Measurements from ENCODE around the gene RPAP3.
A peak's percentile ranks its signal among the peaks of the same experiment; 100 is the strongest.

Gene RPAP3

DNA sequence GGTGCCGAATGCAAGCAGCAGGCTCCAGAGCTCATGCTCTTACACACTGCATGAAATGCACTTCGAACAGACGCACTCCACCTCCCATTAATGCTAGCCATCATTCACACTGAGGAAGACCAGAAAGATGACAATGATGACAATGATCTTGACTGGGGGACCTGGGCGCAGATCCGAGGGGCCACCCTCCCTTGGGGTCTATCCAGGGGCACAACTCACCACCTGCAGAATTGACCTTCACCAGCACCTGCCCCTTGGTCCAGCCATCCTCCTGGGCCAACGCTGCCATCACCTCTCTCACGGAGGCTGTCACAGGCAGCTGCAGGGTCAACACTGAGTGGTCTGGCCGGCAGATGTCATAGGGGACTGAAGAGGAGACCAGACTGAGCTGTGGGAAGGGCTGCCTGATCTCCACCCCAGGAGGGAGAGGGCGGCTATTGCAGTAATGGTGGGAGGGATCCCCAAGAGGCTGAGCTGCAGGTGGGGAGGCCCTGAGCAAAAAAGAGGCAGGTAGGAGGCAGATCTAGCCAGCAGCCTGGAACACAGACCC, 37.6 kb upstream of the RPAP3 start:
- no peak for DNase-seq (ENCODE audit: low read depth)

DNA sequence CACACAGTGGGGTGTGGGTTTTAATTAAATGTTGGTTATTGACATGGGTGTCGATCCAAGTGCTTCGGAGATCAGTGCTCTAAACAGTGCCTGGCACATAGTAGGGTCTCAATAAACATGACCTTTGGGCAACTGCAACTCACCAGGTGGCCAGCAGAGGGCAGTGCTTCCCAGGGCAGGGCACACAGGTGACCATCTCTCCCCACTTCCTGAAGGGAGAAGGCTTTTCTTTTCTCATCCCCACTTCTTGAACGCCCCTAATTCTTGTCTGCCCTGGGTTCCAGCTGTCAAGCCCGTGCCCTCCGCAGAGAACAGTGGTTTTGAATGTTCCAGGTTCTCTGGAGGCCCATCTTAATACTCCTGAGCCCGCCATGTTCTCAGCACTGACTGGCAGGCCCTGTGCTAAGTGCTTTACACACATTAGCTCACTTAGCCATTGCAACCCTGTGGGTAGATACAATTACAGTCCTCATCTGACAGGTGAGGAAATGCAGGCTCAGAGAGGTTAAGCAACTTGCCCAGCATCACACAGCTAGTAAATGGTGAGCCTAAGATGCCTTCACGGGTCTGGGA, 36.5 kb upstream of the RPAP3 start:
- DNase-seq (ENCODE audit: low read depth) = peak; percentile 39

DNA sequence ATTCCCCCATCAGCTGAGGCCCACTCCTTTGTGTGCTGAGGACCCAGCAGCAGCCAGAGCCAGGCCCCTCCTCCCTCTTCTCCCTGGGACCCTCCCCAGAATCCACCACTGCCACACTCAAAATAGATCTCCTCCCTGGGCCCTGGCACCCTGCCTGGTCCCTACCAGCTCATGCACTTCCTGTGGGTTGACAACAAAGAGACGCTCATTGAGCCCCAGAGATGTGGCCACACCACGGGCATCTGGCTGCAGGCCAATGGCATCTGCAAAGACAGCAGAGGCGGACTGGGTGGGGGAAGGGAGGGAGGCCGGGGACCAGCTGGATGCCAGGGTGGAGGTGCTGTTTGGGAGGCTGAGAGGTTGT, 35.5 kb upstream of the RPAP3 start:
- peak; percentile 55 for DNase-seq (ENCODE audit: low read depth)

DNA sequence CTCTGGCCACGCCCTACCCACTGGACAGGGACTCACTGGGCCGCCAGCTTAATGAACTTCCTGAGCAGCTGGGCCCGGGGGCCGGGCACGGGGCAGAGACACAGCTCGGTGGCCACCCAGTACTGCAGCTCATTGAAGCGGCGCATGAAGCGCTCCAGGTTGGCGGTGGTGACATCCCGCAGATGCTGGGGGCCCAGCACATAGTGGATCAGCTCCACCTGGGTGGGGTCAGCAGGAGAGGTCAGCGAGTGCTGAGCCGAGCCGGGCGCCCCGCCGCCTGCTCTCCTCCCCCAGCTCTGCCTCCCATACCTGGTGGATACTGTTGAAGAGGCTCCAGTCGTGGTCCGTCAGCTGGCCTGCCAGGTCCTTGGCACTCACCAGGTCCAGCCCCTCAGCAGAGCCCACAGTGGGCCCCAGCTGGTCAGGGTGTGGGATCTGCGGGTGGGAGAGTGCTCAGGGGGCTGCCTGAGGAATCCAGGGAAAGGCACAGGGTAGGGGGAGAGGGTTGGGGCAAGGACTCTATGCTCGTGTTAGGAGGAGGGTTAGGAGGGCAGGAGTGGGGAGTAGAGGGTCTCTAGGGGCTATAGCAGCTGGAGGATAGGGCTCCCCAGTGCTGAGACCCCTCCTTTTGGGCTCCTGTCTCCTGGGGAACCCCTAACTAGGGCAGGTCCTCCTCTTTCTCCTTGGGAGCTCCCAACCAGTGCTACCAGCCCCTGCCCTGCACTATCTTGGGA, 34.9 kb upstream of the RPAP3 start:
- DNase-seq (ENCODE audit: low read depth) = no peak

DNA sequence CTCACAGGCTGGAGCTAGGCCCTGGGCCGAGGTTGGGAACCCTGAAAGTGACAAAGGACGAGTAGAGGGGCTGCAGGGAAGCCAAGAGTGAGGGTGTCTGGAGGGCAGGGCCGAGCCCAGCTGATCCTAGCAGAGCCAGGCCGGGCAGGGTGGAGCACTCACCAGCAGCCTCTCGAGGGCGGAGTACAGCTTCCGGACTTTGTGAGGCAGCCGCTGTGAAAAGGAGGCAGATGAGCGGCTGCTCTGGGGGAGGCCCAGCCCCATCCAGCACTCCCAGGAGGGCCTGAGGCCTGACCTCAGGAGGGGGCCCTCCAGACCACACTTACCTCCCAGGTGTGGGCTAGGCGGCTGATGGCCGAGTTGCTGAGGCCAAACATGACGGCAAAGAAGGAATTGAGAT, 34.1 kb upstream of the RPAP3 start:
- no peak for DNase-seq (ENCODE audit: low read depth)

DNA sequence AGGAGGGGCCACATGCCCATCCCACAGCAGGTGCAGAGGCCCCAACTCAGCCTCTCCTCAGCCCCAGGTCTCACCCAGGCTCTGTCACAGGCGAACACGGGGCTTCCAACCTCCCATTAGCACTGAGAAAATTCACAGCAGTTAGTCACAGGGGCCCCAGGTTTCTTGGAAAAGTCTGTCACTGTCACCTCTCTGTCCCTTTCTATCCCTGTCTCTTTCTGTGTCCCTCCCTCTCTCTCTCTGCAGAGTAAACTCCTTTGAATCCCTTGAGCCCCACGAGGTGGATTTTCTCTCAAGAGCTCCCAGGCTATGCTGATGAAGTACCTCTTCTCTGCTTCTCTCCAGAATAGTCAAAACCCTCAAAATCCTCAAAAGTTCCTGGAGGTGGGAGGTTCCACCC, 33.5 kb upstream of the RPAP3 start:
- DNase-seq (ENCODE audit: low read depth) = no peak

DNA sequence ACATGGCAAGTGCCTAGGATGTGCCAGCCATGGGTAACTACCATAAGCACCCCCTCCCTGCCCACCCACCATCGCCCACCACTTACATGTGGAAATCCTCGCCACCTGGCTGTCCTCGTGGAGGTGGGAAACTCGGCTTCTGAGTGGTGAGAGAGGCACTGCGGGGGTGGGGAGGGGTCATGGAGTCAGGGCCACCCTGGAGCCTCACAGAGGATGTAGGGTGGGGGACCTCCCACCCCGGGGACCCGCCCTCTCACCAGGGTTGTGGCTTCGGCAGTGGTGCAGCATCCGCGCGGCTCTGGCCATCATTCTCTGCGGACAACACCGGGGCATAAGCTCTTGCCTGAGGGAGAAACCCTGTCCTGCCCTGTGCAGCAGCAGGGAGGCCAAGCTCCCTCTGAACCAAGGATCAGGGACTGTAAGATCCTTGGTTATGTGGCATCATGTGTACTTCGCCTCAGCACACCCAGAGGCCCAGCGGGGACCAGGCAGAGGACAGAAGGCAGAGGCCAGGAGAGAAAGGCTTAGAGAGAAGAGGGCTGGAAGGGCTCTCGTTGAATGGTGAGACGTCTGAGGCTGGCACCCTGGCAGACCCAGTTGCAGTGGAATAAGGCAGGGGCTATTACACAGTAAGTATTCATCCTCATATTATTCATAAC, 32.2 kb upstream of the RPAP3 start:
- DNase-seq (ENCODE audit: low read depth) = no peak

DNA sequence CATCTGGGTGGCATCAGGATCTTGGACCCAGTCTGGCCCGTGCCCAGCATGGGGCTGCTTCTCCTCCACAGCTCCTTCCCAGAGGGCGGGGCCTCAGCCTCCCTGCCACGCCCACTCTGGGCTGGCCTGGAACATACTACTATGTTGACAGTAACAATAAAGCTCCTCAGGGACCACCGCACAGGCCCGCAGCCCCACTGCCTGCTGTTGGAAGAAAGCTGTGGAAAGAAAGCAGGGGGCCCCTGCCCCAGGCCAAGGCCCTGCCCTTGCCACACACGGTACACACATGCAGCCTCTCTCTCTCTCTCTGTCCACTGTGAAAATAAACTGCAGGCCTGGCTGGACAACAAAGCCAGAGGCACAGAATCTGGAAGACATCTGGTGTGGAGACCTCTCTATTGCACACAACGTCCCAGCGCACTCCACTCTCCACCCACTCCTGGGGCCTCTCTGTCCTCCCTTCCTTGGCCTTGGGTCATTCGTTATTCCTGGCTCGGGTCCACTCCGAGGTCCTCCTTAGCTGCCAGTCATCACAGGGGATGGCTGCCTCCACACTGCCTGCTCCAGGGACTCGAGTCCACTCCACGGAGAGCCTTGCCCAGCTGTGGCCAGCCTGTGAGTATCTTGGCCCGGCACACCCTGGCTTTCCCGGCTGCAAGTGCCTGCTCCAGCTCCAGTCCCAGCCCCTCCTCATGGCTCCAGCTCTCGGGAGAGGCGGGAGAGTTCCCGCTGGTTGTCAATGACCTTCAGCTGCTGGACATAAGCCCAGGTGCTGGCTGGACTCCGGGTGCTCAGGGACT, 31.2 kb upstream of the RPAP3 start:
- peak; percentile 81 for DNase-seq (ENCODE audit: low read depth)

DNA sequence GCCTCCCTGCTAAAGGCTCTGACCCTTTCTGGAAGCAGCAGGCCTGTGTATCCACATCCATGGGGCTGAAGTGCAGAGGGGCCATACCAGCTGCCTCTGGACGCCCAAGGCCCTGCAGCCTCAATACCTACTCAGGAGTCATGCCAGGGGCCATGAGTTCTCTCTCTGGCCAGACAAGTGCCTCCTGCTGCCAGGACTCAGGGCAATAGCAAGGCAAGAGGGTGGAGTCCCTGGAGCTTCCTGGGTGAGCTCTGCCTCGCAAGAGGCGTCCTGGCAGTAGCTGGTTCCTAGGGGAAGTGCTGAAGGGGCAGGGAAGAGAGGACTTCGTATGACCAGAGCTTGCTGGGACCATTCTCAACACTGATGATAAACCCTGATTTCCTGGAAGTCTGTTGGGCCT, 30.4 kb upstream of the RPAP3 start:
- no peak for DNase-seq (ENCODE audit: low read depth)

DNA sequence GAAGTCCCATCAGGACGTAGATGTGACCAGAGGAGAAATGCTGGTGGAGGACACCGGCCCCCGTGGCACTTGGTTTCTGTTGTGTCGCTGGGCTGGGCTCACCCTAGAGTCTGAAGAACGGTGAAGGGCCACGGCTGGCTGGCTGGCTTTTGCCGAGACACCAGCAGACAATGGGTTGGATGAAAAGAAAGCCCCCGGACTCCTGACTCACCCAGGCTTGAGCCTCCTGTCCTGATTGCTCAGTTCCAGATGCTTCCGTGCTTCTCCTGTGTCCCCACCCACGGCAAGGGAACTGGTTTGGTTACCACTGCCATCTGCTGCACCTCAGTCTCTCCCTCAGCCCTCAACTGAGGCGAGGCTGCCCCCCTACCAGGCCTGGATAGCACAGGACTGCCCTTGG, 29.8 kb upstream of the RPAP3 start:
- DNase-seq (ENCODE audit: low read depth) = no peak

DNA sequence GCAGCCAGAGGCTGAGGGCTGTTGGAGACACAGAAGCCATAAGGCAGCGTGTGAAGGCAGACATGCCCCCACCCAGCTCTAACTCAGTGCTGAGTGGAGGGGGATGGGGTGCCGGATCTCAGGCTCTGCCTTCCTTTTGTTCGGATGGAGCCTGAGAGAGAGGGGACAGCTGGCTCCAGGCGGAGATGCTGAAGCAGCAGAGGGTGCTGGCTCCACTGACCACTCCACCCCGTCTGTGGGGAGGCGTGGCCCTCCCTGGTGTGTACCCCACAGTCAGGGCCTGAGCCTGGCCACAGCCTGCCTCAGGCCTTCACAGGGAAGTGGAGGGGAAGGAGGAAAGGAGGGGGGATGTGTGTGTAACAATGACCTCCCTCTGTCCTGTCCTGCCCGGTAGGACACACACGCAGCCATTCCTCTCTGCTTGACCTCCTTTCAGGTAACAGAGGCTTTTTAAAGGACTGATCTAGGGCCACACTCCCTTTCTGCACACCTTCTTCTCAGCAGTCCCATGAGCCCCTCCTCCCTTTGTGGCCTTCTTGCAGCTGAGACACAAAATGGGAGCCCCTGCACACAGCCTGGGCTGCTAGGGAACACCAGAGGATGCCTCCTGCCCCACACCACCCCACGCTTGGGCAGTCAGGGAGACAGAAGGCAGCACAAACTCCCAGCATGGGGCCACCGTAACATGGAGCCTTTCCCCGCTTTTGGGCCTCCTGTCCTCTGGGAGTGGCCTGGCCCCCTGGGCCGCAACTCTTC, 29.1 kb upstream of the RPAP3 start:
- DNase-seq (ENCODE audit: low read depth) = no peak

DNA sequence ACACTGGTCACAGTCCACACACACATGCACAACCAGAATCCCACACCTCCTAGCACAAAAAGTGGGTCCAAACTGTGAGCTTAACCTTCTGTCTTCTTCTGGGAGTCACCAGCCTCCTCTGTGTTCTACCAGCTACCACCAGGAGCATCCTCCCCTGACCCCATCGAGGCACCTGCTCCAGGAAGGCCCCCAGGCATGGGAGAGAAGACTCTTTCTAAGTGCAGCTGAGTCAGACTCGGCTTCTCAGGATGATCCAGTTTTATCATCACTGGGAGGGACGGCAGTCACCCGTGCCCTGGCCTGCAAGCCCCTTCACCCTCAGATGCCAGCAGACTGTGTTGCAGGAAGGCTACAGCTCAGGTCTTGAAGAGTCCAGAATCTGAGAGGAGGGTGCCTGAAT, 27.3 kb upstream of the RPAP3 start:
- DNase-seq (ENCODE audit: low read depth) = no peak

DNA sequence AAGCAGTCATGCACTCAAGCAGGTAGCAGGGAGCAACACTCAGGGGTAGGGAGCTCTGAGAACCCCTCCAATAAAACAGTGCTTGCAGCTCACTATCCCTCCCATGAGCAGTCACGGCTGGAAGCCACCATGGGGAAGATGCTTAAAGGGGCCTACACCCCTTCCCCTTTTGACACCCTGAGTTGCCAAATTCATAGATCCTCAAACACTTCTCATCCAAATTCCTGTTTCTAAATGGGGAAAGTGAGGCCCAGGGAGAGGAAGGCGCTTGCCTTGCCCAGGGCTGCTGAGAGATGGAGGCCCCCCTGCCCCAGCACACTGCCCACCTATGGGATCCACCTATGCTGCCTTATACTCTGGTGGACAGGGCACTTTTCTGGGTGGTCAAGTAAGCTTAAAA, 26.7 kb upstream of the RPAP3 start:
- DNase-seq (ENCODE audit: low read depth) = no peak

DNA sequence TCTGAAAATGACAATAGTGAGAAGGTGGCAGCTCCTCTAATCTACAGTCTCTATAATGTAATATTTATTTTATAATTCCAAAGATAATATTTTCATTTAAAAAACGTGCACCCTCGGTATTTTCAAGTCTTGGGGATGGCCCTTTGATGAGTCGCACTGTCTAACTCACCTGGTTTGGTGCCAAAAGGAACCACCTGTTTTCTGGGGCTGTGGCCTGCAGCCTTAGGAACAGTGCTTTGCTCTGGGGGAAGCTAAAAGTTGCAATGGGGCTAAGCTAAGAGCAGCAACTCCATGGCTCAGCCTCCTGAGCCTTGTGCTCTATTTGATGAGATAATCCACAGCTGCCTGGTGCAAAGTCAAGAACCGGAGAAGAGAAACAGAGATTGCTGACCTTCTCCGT, 25.9 kb upstream of the RPAP3 start:
- no peak for DNase-seq (ENCODE audit: low read depth)

DNA sequence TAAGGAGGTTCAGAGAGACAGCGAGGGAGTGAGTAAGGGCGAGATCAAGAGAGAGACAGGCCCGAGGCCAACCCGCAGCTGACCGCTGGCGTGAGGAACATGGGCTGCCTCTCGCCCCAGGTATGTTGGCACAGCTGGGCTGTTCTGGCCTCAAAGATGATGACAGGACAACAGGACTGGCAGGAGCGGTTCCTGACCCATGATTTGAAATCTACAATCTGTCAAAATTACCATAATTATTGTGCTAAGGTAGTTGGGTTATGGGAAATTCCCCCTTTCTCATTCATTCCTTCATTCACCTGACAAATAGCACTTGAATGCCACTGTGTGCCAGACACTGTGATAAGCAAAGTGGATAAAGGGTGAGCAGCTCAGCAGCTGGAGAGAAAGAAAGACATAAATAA, 24.5 kb upstream of the RPAP3 start:
- DNase-seq (ENCODE audit: low read depth) = peak; percentile 65

DNA sequence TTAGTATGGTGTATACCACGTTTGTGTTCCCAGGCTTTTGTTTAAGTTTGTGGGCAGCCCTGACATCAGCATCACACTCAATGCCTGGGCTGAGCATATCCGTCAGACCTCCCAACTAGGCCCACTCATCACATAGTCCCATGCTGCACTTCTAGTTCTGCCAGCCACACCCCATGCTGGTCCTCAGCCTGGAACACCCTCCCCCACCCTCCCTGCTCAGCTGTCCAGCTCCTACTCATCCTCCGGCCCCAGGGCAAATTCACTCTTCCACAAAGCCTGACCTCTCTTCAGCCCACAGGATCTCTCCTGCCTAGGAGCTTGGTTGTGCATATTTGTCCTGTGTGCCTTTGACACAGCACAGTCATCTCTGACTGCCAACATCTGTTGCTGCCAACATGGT, 23.4 kb upstream of the RPAP3 start:
- peak; percentile 86 for DNase-seq (ENCODE audit: low read depth)

DNA sequence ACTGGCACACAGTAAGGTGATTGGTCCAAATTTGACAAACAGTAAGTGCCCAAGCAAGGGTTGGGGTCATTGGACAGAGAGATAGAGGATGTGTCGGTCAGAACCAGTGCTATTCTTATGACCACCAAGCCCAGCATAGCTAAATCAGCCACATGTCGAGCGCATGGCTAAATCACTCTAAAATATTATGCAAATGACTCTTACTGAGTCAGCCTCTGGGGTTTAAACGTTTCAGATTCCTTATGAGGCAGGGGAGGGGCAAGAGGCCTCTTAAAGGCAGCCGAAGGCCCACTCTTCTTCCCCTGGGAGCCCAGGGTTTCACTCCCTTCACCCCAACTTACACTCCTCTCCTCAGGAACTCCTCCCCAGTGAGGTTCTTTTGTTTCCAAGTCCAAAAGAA, 20.1 kb upstream of the RPAP3 start:
- peak; percentile 85 for DNase-seq (ENCODE audit: low read depth)

DNA sequence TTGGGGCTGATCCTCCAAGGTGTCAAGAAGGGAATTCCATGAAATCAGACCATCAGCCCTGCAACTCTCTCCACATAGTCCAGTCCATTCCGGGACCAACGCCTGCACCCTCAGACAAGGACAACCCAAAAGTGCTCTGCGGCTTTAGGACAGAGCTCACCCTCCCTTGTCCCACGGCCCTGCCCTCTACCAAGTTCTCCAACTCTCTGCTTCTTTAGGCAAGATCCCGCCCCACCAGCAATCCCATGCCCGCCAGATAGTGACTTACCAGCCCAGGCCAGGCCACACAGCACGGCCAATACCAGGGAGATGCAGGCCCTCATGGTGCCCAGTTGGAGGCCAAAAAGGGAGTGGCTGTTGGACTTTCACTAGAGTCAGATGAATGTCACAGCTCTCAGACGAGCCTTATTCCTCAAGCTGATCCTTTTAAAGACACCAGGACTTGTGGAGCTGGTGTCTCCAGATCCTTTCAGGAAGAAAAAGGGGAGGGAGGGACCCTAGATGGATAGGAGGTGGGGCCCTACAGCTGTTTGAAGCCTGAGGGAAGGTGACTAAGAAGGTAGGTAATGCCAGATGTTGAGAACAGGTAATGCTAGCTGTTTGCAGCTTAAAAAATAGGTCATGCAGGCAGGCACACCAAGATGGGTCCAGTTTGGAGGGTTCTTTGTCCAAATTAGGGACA, 19.4 kb upstream of the RPAP3 start, which contains the start of gene ENDOU:
TSS of gene ENDOU (minus strand) at position 400 of the 682 bp plus-strand sequence. CDS start at position 323, 77 bp downstream.
- DNase-seq (ENCODE audit: low read depth) = no peak

DNA sequence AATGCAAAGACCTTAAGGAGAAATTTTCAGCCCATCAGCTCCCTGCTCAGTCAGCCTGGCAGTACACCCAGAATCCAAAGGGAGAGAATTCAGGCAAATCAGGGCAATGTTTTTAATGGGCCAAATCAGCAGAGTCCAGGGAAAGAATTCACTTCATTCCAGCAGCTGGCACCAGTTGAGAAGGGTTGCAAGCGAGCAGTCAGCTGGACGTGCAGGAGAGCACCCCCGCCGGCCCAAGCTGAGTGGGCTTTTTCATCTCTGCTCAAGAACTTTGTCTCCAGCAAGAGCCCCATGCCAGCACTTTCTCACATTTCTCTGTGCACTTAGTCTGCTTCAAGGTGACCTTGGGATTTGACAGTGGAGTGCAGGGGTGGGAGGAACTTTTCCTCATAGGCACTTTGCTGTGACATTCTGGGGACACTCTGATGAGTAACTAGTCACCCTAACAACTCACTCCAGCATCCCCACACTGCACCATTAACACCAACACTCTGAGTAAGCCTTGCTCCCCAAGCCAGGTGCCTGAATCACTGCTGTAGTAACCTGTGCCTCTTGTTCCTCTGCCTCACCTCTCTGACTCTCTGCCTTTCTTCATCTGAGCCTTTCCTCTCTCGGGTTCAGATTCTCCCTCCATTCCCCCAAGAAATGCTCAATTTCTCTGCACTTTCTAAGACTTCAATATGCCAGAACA, 17.3 kb upstream of the RPAP3 start:
- no peak for DNase-seq (ENCODE audit: low read depth)

DNA sequence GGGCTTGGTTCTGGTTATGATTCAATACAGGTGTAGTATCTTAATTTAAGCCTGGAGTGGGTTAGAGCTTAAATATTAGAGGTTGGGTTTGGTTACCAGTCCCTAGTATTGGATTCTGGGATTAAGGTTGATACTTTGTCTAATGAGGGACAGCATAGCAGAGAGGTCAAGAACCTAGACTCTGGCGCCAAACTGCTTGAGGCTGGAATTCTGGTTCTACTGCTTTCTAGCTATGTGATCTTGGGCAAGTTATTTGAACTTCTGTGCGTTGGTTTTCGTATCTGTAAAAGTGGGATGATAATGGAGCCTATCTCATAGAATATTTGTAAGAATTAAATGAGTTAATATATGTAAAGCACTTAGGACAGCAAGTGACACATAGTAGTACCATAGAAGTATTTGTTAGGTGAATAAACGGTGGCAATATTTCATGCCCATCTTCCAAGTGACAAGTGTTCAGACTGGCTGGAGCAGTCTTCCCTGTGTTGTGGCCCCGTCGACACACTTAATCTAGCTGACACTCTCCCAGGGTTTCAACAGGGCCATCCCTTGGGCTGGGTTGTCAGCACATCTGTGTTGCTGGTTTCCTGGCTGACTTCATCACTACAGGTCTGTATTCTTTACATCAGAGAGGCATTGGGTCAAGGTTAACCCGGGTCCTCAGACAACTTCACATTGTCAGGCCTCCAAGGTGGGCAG, 16.5 kb upstream of the RPAP3 start:
- no peak for DNase-seq (ENCODE audit: low read depth)

All from EH (cell line).